Neural crest cell (in vitro differentiated cells): Measurements from ENCODE around the gene ALCAM. TPM values are rescaled to one million over a fixed set of nuclear protein-coding genes. Genes with fewer than 3 reads are reported as not detected.

Source experiments
- DNase-seq: peaks from one replicate; pipeline ENCODE4 v3.0.0; 2021; ENCODE audit warnings: low read depth, mixed read lengths, low spot score
- H3K27ac Mint-ChIP-seq: one replicate; pipeline ENCODE4 v1.8.0; 2021; ENCODE audit warnings: mild to moderate bottlenecking, mixed read lengths; ENCODE audit not compliant: unreplicated experiment
- H3K27me3 Mint-ChIP-seq: 2 replicates; pipeline ENCODE4 v1.8.0; 2021; ENCODE audit warnings: low read depth, mild to moderate bottlenecking, mixed read lengths
- H3K36me3 Mint-ChIP-seq: 2 replicates; pipeline ENCODE4 v1.8.0; 2021; ENCODE audit warnings: low read depth, mild to moderate bottlenecking, mixed read lengths
- H3K4me1 Mint-ChIP-seq: 2 replicates; pipeline ENCODE4 v1.8.0; 2021; ENCODE audit warnings: mixed read lengths
- H3K4me3 Mint-ChIP-seq: one replicate; pipeline ENCODE4 v1.8.0; 2021; ENCODE audit warnings: mild to moderate bottlenecking, mixed read lengths
- H3K9me3 Mint-ChIP-seq: 2 replicates; pipeline ENCODE4 v1.8.0; 2021; ENCODE audit warnings: mixed read lengths
- total RNA-seq: library from RNA; stranded (reverse); gene quantifications from 2 replicates; pipeline ENCODE4 v1.2.1, GENCODE V29; 2021
- TF ChIP-seq, protein P1 (sequence below): fragments of 200-600 bp; sonication (generic); conservative IDR thresholded peaks from 2 replicates; pipeline ENCODE4 v1.5.0; 2021; ENCODE audit warnings: antibody characterized with exemption, mild to moderate bottlenecking

ALCAM gene
- total RNA-seq, 1 donor from 2014 or later: 8.7 TPM

DNA sequence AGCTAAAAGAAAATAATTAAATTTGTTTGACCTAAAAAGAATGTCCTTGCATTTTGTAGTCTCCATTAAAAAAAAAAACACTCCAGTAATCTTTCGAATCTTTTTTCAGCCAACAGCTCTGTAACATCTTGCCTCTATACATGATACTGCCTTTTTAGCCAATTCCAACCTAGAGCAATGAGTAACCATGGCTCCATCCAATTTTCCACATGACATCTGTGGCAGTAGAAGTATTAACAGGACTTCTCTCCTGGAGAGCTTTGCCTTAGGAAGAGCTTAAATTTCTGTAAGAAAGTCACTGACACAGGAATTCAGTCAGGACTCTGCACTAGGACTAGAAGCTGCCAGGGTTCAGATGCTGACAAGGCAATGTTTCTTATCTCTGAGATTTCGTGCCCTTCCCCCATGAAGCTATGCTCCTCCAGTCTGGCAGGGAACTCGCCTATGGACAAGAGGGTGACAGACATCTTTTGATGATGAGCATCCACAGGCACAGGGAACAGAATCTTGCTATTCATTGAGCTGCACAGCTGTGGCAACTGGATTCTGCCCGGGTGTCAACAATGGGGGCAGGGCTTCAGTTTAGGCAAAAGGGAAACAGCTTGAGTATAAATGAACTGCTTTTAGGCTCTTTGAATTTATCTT lies 81.8 kb downstream of the ALCAM start:
- TF ChIP-seq, protein P1, sequence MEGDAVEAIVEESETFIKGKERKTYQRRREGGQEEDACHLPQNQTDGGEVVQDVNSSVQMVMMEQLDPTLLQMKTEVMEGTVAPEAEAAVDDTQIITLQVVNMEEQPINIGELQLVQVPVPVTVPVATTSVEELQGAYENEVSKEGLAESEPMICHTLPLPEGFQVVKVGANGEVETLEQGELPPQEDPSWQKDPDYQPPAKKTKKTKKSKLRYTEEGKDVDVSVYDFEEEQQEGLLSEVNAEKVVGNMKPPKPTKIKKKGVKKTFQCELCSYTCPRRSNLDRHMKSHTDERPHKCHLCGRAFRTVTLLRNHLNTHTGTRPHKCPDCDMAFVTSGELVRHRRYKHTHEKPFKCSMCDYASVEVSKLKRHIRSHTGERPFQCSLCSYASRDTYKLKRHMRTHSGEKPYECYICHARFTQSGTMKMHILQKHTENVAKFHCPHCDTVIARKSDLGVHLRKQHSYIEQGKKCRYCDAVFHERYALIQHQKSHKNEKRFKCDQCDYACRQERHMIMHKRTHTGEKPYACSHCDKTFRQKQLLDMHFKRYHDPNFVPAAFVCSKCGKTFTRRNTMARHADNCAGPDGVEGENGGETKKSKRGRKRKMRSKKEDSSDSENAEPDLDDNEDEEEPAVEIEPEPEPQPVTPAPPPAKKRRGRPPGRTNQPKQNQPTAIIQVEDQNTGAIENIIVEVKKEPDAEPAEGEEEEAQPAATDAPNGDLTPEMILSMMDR: no peak
- Mint-ChIP-seq H3K27ac (peak overlapping the region; percentile 83), H3K27me3 (no peaks in the 10 kb centered on the region), H3K9me3 (peaks cover 11% of the 10 kb centered on the region), H3K36me3 (peaks cover 3% of the 10 kb centered on the region), H3K4me1 (peaks cover 18% of the 10 kb centered on the region), H3K4me3 (no peak overlapping the region)
- DNase-seq: peak; percentile 8

DNA sequence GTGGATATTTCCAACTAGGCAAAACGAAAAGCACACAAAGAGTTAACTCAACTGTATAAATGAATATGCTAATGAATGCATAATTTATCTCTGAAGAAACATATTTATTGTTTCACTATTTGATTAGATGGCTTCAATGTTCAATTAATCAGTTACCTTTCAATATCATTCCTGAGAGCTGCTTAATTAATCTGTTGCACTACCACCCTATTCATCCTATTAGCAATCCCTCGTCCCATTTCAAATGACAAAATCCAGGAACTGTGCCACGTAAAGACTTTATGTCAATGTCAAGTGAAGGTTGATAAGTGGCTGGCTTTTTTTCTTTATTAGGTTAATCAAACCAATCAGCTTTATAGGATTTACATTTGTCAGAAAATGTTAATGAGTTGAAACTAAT lies 82.7 kb downstream of the ALCAM start:
- Mint-ChIP-seq H3K27me3 (no peaks in the 10 kb centered on the region), H3K36me3 (peaks cover 3% of the 10 kb centered on the region), H3K4me1 (peaks cover 18% of the 10 kb centered on the region), H3K9me3 (peaks cover 8% of the 10 kb centered on the region), H3K4me3 (no peak overlapping the region), H3K27ac (no peak overlapping the region)
- DNase-seq: no peak
- TF ChIP-seq, protein P1: no peak

DNA sequence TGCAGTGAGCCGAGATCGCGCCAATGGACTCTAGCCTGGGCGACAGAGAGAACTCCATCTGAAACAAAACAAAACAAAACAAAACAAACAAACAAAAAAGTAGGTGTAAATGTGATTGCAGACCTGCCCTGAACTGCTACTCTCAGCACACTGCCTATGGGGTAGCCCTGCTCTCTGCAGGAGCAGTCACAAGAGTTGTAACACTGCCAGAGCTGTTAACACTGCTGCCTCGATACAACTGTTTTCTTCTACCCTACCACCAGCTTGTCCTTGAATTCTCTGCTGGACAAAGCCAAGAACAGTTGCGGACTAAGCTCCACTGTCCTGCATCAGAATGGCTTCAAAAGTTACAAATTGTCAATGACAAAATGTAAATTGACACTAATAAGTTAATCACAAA lies 89.3 kb downstream of the ALCAM start:
- no peak overlapping the region for H3K4me3 Mint-ChIP-seq
- H3K27ac Mint-ChIP-seq: no peak overlapping the region
- H3K9me3 Mint-ChIP-seq: peaks cover 4% of the 10 kb centered on the region
- TF ChIP-seq, protein P1: no peak
- H3K4me1 Mint-ChIP-seq: no peaks in the 10 kb centered on the region
- H3K27me3 Mint-ChIP-seq: no peaks in the 10 kb centered on the region
- no peak for DNase-seq
- H3K36me3 Mint-ChIP-seq: peaks cover 5% of the 10 kb centered on the region

DNA sequence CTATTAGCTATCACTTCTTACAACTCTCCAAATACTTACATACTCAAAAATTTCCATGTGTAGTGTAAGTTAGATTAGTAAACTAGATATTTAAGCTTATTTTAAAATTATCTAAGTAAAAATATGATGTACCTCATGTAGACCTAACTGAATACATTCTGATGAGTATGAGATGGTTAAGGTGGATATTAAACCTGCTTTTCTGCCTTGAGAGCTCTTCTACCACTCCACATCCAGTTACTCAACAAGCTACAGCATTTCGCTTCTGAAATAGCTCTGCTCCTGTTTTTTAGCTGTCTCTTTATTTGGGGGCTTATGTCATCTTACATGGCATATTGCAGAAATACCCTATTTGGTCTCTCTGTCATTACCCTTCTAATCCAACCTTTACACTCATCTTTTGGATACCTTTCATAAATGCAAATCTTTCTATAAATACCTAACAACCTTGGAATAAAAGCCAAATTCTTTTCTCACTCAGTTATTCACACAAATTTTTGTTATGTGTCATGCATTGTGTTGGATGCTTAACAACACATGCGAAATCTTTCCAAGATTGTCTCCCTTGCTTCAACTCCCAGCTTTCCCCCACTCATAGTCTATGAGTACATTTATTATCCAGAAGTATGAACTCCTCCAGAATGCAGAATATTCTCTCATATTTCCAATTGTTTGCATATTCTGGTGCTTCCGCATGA lies 92.0 kb downstream of the ALCAM start:
- H3K36me3 Mint-ChIP-seq: peaks cover 2% of the 10 kb centered on the region
- H3K4me3 Mint-ChIP-seq: no peak overlapping the region
- no peak overlapping the region for H3K27ac Mint-ChIP-seq
- TF ChIP-seq, protein P1: no peak
- H3K4me1 Mint-ChIP-seq: no peaks in the 10 kb centered on the region
- no peaks in the 10 kb centered on the region for H3K9me3 Mint-ChIP-seq
- no peak for DNase-seq
- H3K27me3 Mint-ChIP-seq: no peaks in the 10 kb centered on the region

DNA sequence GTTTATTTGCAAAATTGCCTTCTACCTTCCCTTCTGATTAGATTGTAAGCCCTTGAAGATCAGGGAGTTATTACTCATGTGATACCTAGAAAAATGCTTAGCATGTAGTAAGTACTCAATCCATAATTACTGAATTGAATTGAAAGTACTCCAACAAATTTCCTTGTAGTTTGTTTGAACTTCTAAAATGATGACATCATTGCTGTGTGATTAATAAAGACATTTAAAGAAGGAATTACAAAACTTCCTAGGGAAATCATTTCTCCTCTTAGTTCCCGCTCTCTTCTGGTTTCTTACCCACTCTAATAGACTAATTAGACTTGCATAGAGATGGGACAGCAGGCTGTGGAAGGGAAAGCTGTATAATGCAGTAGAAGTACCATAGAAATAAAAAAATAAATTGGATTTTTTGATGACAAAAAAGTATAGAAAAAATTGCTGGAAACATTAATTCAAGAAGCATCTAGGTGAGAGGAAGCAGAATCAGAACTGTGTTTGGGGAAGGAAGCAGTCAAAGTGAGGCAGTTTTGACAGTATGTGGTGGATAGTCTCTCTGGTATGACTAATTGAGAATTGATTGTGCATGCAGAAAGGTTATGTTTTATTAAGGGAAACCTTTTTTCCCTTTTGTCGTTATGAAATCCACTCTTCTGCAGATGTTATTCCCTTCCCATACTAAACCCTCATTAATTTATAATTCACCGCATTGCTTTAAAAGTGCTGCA lies 93.0 kb downstream of the ALCAM start:
- H3K27me3 Mint-ChIP-seq: no peaks in the 10 kb centered on the region
- TF ChIP-seq, protein P1: no peak
- H3K4me1 Mint-ChIP-seq: no peaks in the 10 kb centered on the region
- peaks cover 2% of the 10 kb centered on the region for H3K36me3 Mint-ChIP-seq
- H3K9me3 Mint-ChIP-seq: no peaks in the 10 kb centered on the region
- DNase-seq: no peak
- H3K27ac Mint-ChIP-seq: no peak overlapping the region
- no peak overlapping the region for H3K4me3 Mint-ChIP-seq
